ENCODE measurements around the gene GFI1.

GRCh38 chr1:92481971-92482664 lies 4.6 kb downstream of the GFI1 start:
- no peak for TF ChIP-seq ZNF274 (IDR thresholded peaks at IDR 0.05; ENCODE audit: low read depth, low read length)
- TF ChIP-seq SUZ12 (IDR thresholded peaks at IDR 0.05; ENCODE audit: extremely low read depth, insufficient read depth, insufficient read length): no peak
- TF ChIP-seq YY1 (IDR thresholded peaks at IDR 0.05; ENCODE audit: insufficient read depth, insufficient read length): no peak
